B cell (primary cell): Measurements from ENCODE around the gene RPS28. TPM values are rescaled to one million over a fixed set of nuclear protein-coding genes. Genes with fewer than 3 reads are reported as not detected.

Source experiments
- ATAC-seq: fragments of 200-7000 bp; cut with Tn5 transposase; one replicate; pipeline ENCODE4 v1.10.0; 2021; ENCODE audit warnings: low read depth, mild to moderate bottlenecking, moderate number of reproducible peaks, moderate library complexity
- CTCF ChIA-PET: fragments of 350-600 bp; sonication (Branson Sonifier 250); formaldehyde crosslinking; loops from one replicate; lab custom pipeline; 2021; ENCODE audit warnings: antibody characterized with exemption, inconsistent platforms; lab: Charles Lee
- POLR2A ChIA-PET: fragments of 350-600 bp; sonication (Branson Sonifier 250); formaldehyde crosslinking; loops from one replicate; lab custom pipeline; 2021; ENCODE audit warnings: antibody characterized with exemption; lab: Charles Lee
- DNase-seq: peaks from one replicate; pipeline ENCODE4 v3.0.0; 2013
- H2AFZ ChIP-seq: 2 replicates; pipeline ENCODE4 v1.6.1; 2012; ENCODE audit warnings: mild to moderate bottlenecking, low read depth, low read length; ENCODE audit not compliant: insufficient read depth, poor library complexity, severe bottlenecking
- H3K27ac ChIP-seq, 2 donors: 1 replicate in 1 of 2; 2 replicates in 1 of 2; pipeline ENCODE4 v1.5.1; 2012 to 2013; ENCODE audit warnings: low read length in 2 of 2, mild to moderate bottlenecking in 2 of 2, moderate library complexity in 1 of 2
- H3K27me3 ChIP-seq, 4 experiments: fragments of 200-600 bp in 1 of 4; sonication (generic) in 1 of 4; replicated peaks in 1 of 4; 1 replicate in 2 of 4; 2 replicates in 2 of 4; pipeline versions ENCODE4 v1.6.1 to v1.7.0; 2013 to 2016; ENCODE audit warnings: low read length in 3 of 4, mild to moderate bottlenecking in 2 of 4, mixed read lengths in 1 of 4, moderate library complexity in 1 of 4; ENCODE audit not compliant: insufficient read depth in 4 of 4, control insufficient read depth in 3 of 4; ENCODE audit errors: control extremely low read depth in 1 of 4
- H3K36me3 ChIP-seq, 2 experiments: replicated peaks in 1 of 2; 1 replicate in 1 of 2; 2 replicates in 1 of 2; pipeline versions ENCODE4 v1.6.1 to v1.7.1; 2013; ENCODE audit warnings: low read length in 1 of 2; ENCODE audit not compliant: insufficient read depth in 2 of 2, control insufficient read depth in 1 of 2; ENCODE audit errors: control extremely low read depth in 1 of 2, extremely low read depth in 1 of 2
- H3K4me1 ChIP-seq, 2 donors: fragments of 200-600 bp in 1 of 2; sonication (generic) in 1 of 2; 1 replicate in 1 of 2; 2 replicates in 1 of 2; pipeline versions ENCODE4 v1.5.1 to v1.6.1; 2013 to 2017; ENCODE audit warnings: low read length in 2 of 2; ENCODE audit not compliant: control insufficient read depth in 2 of 2, insufficient read depth in 2 of 2
- H3K4me2 ChIP-seq: replicated peaks from 2 replicates; pipeline ENCODE3; 2012; ENCODE audit warnings: mild to moderate bottlenecking, low read depth, low read length; ENCODE audit not compliant: poor library complexity, severe bottlenecking
- H3K4me3 ChIP-seq, 5 experiments: fragments of 200-600 bp in 1 of 5; sonication (generic) in 1 of 5; 1 replicate in 3 of 5; 2 replicates in 2 of 5; pipeline versions ENCODE4 v1.5.1 to v1.7.0; 2011 to 2016; ENCODE audit warnings: low read length in 4 of 5, mild to moderate bottlenecking in 4 of 5, low read depth in 2 of 5, control low read depth in 1 of 5, moderate library complexity in 1 of 5; ENCODE audit not compliant: insufficient read depth in 1 of 5; ENCODE audit errors: control extremely low read depth in 1 of 5, extremely low read depth in 1 of 5
- H3K79me2 ChIP-seq: fragments of 200-600 bp; sonication (generic); one replicate; pipeline ENCODE4 v1.6.0; 2016; ENCODE audit warnings: low read length; ENCODE audit not compliant: control insufficient read depth, insufficient read depth
- H3K9ac ChIP-seq: fragments of 200-600 bp; sonication (generic); 2 replicates; pipeline ENCODE4 v1.6.1; 2017; ENCODE audit warnings: mild to moderate bottlenecking, low read length, moderate library complexity
- H3K9me3 ChIP-seq, 3 donors: one replicate each; pipeline versions ENCODE4 v1.6.1 to v1.7.1; 2013; ENCODE audit warnings: low read length in 2 of 3; ENCODE audit not compliant: control insufficient read depth in 2 of 3, insufficient read depth in 1 of 3; ENCODE audit errors: control extremely low read depth in 1 of 3
- H4K20me1 ChIP-seq: 2 replicates; pipeline ENCODE4 v1.6.0; 2012; ENCODE audit warnings: mild to moderate bottlenecking, low read length; ENCODE audit not compliant: insufficient read depth, control insufficient read depth, poor library complexity, severe bottlenecking
- H3K27ac Mint-ChIP-seq: one replicate; pipeline ENCODE4 v1.8.0; 2021; ENCODE audit warnings: mixed read lengths
- H3K27me3 Mint-ChIP-seq: one replicate; pipeline ENCODE4 v1.8.0; 2021; ENCODE audit warnings: mixed read lengths
- H3K4me1 Mint-ChIP-seq: one replicate; pipeline ENCODE4 v1.8.0; 2021; ENCODE audit warnings: mixed read lengths
- H3K4me3 Mint-ChIP-seq: one replicate; pipeline ENCODE4 v1.8.0; 2021; ENCODE audit warnings: mixed read lengths
- H3K9me3 Mint-ChIP-seq: one replicate; pipeline ENCODE4 v1.8.0; 2022; ENCODE audit warnings: mixed read lengths; ENCODE audit not compliant: insufficient read depth
- CTCF ChIP-seq: fragments of 200-600 bp; IDR thresholded peaks from one replicate; pipeline ENCODE4 v1.8.0; 2022; ENCODE audit warnings: antibody characterized with exemption, mild to moderate bottlenecking
- EZH2 ChIP-seq: IDR thresholded peaks from 2 replicates; pipeline ENCODE4 v1.6.1; 2012; ENCODE audit warnings: borderline replicate concordance, low read depth, mild to moderate bottlenecking, moderate library complexity, low read length; ENCODE audit not compliant: insufficient read depth, poor library complexity, severe bottlenecking
- WGBS: methylation state at CpG from one replicate; pipeline ENCODE4 v1.1.5; 2013; ENCODE audit warnings: missing lambda C conversion rate; ENCODE audit not compliant: insufficient coverage; 5-methylcytosine and 5-hydroxymethylcytosine counted together
- intact Hi-C: fragments of 100-400 bp; cut with micrococcal nuclease; formaldehyde crosslinking; loops from one replicate; pipeline ENCODE4 v1.10.0; 2022
- polyA plus RNA-seq: library from polyadenylated mRNA; depleted of rRNA; stranded (reverse); fragments of >200 nt; gene quantifications from 2 replicates; pipeline ENCODE4 v1.2.3, GENCODE V29; 2012
- total RNA-seq, 2 donors: library from RNA; stranded (reverse); fragments of 120-200 nt in 1 of 2; gene quantifications; 1 replicate in 1 of 2; 2 replicates in 1 of 2; pipeline versions ENCODE4 v1.2.3 to v1.2.4, GENCODE V29; 2013 to 2022

RPS28 gene
- total and polyA plus RNA-seq, 2 donors (not counting 1 experiment from before 2014, with no cell fraction given), result 1,800 to 2,579 TPM

- 79% methylated on average over 3 of the region's 3 CpGs for WGBS
- H3K27ac Mint-ChIP-seq, result no peak overlapping the region
- no peak overlapping the region for H3K4me3 Mint-ChIP-seq
- Histone ChIP-seq H3K9ac (no peak overlapping the region), H3K4me1 (peaks cover 1 to 9% of the 10 kb centered on the region in 2 donors), H3K36me3 (no peaks in the 10 kb centered on the region), H3K79me2 (no peaks in the 10 kb centered on the region), H3K27ac (no peak overlapping the region), H4K20me1 (no peaks in the 10 kb centered on the region), H2AFZ (no peak overlapping the region), H3K9me3 (peaks cover 0 to 6% (median 0%) of the 10 kb centered on the region in 3 donors), H3K27me3 (peaks cover 0 to 19% (median 8%) of the 10 kb centered on the region in 4 experiments), H3K4me3 (no peak overlapping the region), H3K4me2 (no peak overlapping the region)
- ChIA-PET POLR2A (interaction anchor here (1.1 kb wide), 1 partner anchor 9 kb away, joined by 3 read pairs; the partner anchor contains the start of genes NDUFA7 and RPS28), CTCF (no interaction called here)
- ATAC-seq (no peak), DNase-seq (no peak)
- TF ChIP-seq CTCF, result no peak
- TF ChIP-seq EZH2, result no peak
- no peaks in the 10 kb centered on the region for H3K27me3 Mint-ChIP-seq
- no peaks in the 10 kb centered on the region for H3K9me3 Mint-ChIP-seq
- H3K4me1 Mint-ChIP-seq, result peaks cover 2% of the 10 kb centered on the region
- intact Hi-C loops, result no loop called here
Measured at GRCh38 chr19:8329996-8330395, 8.7 kb downstream of the RPS28 start.

GRCh38 chr19:8331263-8331845, 10.1 kb downstream of the RPS28 start:
- Mint-ChIP-seq H3K9me3 (no peaks in the 10 kb centered on the region), H3K27me3 (peaks cover 5% of the 10 kb centered on the region), H3K4me1 (peaks cover 6% of the 10 kb centered on the region), H3K4me3 (no peak overlapping the region), H3K27ac (no peak overlapping the region)
- no peaks in the 10 kb centered on the region for H3K79me2 ChIP-seq
- H4K20me1 ChIP-seq, result no peaks in the 10 kb centered on the region
- H3K27me3 ChIP-seq, result peaks cover 0 to 27% (median 10%) of the 10 kb centered on the region in 4 experiments
- intact Hi-C loops, result no loop called here
- ATAC-seq (no peak), DNase-seq (no peak)
- CTCF ChIA-PET, result no interaction called here
- H3K9me3 ChIP-seq, result peaks cover 0 to 10% (median 0%) of the 10 kb centered on the region in 3 donors
- H3K27ac ChIP-seq, result no peak overlapping the region
- POLR2A ChIA-PET, result interaction anchor here (0.8 kb wide), 1 partner anchor 10 kb away, joined by 3 read pairs; no protein-coding TSS in a partner anchor
- H2AFZ ChIP-seq, result no peak overlapping the region
- no peak overlapping the region for H3K4me3 ChIP-seq
- H3K4me2 ChIP-seq, result no peak overlapping the region
- H3K4me1 ChIP-seq, result peaks cover 5 to 16% of the 10 kb centered on the region in 2 donors
- no peak overlapping the region for H3K9ac ChIP-seq
- TF ChIP-seq EZH2, result no peak
- TF ChIP-seq CTCF, result no peak
- 83% methylated on average over 4 of the region's 8 CpGs for WGBS
- H3K36me3 ChIP-seq, result no peaks in the 10 kb centered on the region
